Right atrium auricular region (tissue), 2 donors: ENCODE results near the gene TRERF1. TPM values are rescaled to one million over a fixed set of nuclear protein-coding genes. Genes with fewer than 3 reads are reported as not detected.

Source experiments
- DNase-seq: peaks from one replicate; pipeline ENCODE4 v3.0.0-alpha.2; 2019; ENCODE audit warnings: low spot score
- H3K27ac ChIP-seq, 2 donors: fragments of 200-600 bp; sonication (generic); 1 replicate in 1 of 2; 2 replicates in 1 of 2; pipeline ENCODE4 v1.5.1; 2016 to 2019
- H3K27me3 ChIP-seq, 2 donors: fragments of 200-600 bp; sonication (generic); one replicate each; pipeline versions ENCODE4 v1.5.1 to v1.6.0; 2017 to 2019
- H3K36me3 ChIP-seq: fragments of 200-600 bp; sonication (generic); one replicate; pipeline ENCODE4 v1.5.1; 2016
- H3K4me1 ChIP-seq, 2 donors: fragments of 200-600 bp; sonication (generic); one replicate each; pipeline versions ENCODE4 v1.5.1 to v1.6.0; 2017 to 2019
- H3K4me3 ChIP-seq, 2 donors: fragments of 200-600 bp; sonication (generic); 1 replicate in 1 of 2; 2 replicates in 1 of 2; pipeline ENCODE4 v1.5.1; 2017 to 2019; ENCODE audit warnings: mild to moderate bottlenecking in 1 of 2, moderate library complexity in 1 of 2
- H3K9me3 ChIP-seq, 2 donors: fragments of 200-600 bp; sonication (generic); one replicate each; pipeline ENCODE4 v1.5.1; 2019
- CTCF ChIP-seq, 2 donors: fragments of 200-600 bp; sonication (generic); IDR thresholded peaks; one replicate each; pipeline ENCODE4 v1.5.1; 2019; ENCODE audit warnings: antibody characterized with exemption in 2 of 2
- total RNA-seq, 2 donors: library from RNA; depleted of rRNA; stranded (reverse); fragments of >200 nt; gene quantifications; one replicate each; pipeline ENCODE4 v1.1.0, GENCODE V29; 2016

The TRERF1 gene
- total RNA-seq, 2 donors from 2014 or later, result 1.9 to 2.5 TPM

DNA sequence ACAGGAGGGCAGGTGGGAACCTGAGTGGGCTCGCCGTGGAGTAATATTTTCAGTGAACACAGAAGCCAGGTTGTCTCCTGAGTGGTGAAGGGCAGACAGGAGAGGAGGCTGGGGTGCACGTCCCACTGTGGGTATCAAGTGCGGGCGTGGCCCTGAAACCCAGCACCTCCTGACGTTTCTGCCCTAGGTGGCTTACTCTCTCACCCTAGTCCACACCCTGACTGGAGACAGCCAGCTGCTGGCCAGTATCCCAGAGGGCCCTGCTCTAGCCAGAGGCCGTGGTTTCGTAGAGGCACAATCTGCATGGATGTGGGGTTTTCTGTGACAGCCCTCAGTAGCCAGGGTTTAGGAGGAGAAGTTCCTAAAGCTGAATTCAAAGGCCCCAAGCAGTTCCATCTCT is 86.7 kb downstream of the TRERF1 start:
- Histone ChIP-seq H3K27ac (no peak overlapping the region), H3K36me3 (no peaks in the 10 kb centered on the region), H3K9me3 (no peaks in the 10 kb centered on the region), H3K4me3 (no peak overlapping the region), H3K4me1 (peaks cover 0 to 36% of the 10 kb centered on the region in 2 donors), H3K27me3 (no peaks in the 10 kb centered on the region)
- DNase-seq, result no peak
- no peak for TF ChIP-seq CTCF (IDR thresholded peaks at IDR 0.05)

DNA sequence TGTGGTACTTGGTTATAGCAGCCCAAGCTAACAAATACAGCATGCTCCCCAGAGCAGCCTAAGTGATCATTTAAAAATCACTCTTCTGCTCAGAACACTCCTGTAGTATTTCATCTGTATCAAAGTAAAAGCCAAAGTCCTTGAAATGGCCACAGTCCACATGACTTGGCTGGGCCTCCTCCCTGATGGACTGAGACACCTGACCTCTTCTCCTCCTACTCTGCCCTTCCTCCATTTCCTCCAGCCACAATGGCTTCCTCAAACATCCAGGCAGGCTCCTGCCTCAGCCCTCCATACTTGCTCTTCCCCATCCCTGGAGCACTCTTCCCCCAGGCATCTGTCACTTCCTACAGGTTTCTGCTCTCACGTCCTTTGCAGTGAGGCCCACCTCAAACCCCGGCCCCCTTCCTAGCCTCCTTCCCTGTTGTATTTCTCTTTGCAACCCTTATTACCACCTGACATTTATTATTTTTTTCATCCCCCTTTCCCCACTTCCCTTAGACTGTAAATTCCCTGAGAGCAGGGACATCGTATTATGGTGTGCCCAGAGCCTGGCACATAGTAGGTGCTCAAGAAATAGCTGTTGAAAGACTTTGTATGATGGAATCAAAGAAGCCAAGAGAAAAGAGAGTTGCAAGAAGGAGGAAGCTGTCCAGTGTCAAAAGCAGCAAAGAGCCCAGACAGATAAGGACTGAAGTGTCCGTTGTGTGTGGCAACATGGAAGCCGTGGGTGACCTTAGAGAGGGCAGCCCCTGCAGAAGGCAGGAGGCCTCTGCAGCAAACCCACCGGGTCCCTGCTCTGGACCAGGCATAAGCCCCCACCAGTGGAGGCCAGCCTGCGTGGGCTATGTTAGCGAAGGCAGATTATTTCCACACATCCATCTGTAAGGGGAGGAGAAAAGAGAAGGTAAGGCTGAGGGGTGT is 87.5 kb downstream of the TRERF1 start:
- H3K9me3 ChIP-seq, result no peaks in the 10 kb centered on the region
- no peak for DNase-seq
- H3K27ac ChIP-seq, result no peak overlapping the region
- peaks cover 0 to 33% of the 10 kb centered on the region in 2 donors for H3K4me1 ChIP-seq
- H3K27me3 ChIP-seq, result no peaks in the 10 kb centered on the region
- TF ChIP-seq CTCF (IDR thresholded peaks at IDR 0.05), result no peak
- no peaks in the 10 kb centered on the region for H3K36me3 ChIP-seq
- no peak overlapping the region for H3K4me3 ChIP-seq

- DNase-seq, result no peak
- Histone ChIP-seq H3K27ac (no peak overlapping the region), H3K36me3 (no peaks in the 10 kb centered on the region), H3K9me3 (no peaks in the 10 kb centered on the region), H3K4me1 (peaks cover 0 to 8% of the 10 kb centered on the region in 2 donors), H3K27me3 (no peaks in the 10 kb centered on the region), H3K4me3 (no peak overlapping the region)
- TF ChIP-seq CTCF (IDR thresholded peaks at IDR 0.05), result no peak
These were observed 90.7 kb downstream of the TRERF1 start for GRCh38 chr6:42361036-42361435.

- no peak for DNase-seq
- Histone ChIP-seq H3K27ac (no peak overlapping the region), H3K27me3 (no peaks in the 10 kb centered on the region), H3K36me3 (no peaks in the 10 kb centered on the region), H3K9me3 (no peaks in the 10 kb centered on the region), H3K4me1 (peaks cover 0 to 3% of the 10 kb centered on the region in 2 donors), H3K4me3 (no peak overlapping the region)
- no peak for TF ChIP-seq CTCF (IDR thresholded peaks at IDR 0.05)
These were observed 92.7 kb downstream of the TRERF1 start for GRCh38 chr6:42359021-42359420.

- Histone ChIP-seq H3K9me3 (no peaks in the 10 kb centered on the region), H3K4me1 (no peaks in the 10 kb centered on the region), H3K27me3 (no peaks in the 10 kb centered on the region), H3K4me3 (no peak overlapping the region), H3K36me3 (no peaks in the 10 kb centered on the region), H3K27ac (no peak overlapping the region)
- DNase-seq, result no peak
- TF ChIP-seq CTCF (IDR thresholded peaks at IDR 0.05), result no peak
These were observed 96.3 kb downstream of the TRERF1 start for GRCh38 chr6:42355416-42355815.
